Measurements from ENCODE around the gene DDX1. TPM values are rescaled to one million over a fixed set of nuclear protein-coding genes. Genes with fewer than 3 reads are reported as not detected.

The DDX1 gene
- total RNA-seq, 1 donor from 2014 or later: 68.6 TPM

DNA sequence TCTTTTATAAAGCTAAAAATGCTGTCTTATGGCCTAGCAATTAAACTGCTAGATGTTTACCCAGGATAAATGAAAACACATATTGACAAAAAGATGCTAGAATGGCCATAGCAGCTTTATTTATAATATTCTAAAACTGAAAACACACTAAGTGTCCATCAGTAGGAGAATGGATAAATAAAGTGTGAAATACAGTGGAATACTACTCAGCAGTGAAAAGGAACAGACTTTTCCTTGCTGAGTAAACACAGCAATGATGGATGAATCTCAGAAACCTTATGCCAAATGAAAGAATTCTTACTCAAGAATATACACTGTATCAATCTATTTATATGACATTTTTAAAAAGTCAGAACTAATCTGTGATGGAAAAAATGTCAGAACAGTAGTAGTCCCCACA, 33.2 kb downstream of the DDX1 start:
- no peaks in the 10 kb centered on the region for H3K4me1 ChIP-seq
- no peak for TF ChIP-seq CTCF (IDR thresholded peaks at IDR 0.05)
- no peak for DNase-seq
- H3K27me3 ChIP-seq: no peaks in the 10 kb centered on the region
- intact Hi-C loops (cut with DNase I): no loop called here
- H3K36me3 ChIP-seq: peaks cover 100% of the 10 kb centered on the region
- no peaks in the 10 kb centered on the region for H3K9me3 ChIP-seq
- no peak for ATAC-seq
- H3K4me3 ChIP-seq: no peak overlapping the region
- no peak overlapping the region for H3K27ac ChIP-seq

GRCh38 chr2:15625344-15626036, 33.8 kb downstream of the DDX1 start:
- intact Hi-C loops (cut with DNase I): no loop called here
- H3K36me3 ChIP-seq: peaks cover 100% of the 10 kb centered on the region
- DNase-seq: no peak

DNA sequence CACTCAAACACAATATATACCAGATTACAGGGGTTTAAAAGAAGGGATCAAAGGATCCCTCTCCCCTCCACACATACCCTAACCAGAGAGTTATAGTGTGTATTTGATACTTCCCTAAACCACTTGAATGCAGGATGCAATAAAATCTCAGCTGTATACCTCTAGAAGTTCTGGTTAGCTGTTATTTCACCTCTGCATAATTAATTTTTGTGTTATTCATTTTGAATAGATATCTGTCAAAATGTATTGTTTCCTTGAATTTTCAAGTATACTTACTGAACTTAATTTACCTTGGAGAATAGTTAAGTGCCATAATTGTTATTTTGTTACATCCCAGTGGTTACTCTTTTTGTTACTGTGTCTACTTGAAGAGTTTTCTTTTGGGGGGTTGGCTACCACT, 34.5 kb downstream of the DDX1 start:
- Histone ChIP-seq H3K36me3 (peaks cover 100% of the 10 kb centered on the region), H3K4me3 (no peak overlapping the region), H3K27ac (no peak overlapping the region), H3K4me1 (no peaks in the 10 kb centered on the region), H3K9me3 (no peaks in the 10 kb centered on the region), H3K27me3 (no peaks in the 10 kb centered on the region)
- TF ChIP-seq CTCF (IDR thresholded peaks at IDR 0.05): no peak
- intact Hi-C loops (cut with DNase I): no loop called here
- DNase-seq: no peak
- ATAC-seq: no peak

More at GRCh38 chr2:15625344-15626036, 33.8 kb downstream of the DDX1 start:
- H3K4me1 ChIP-seq: no peaks in the 10 kb centered on the region
- no peak overlapping the region for H3K27ac ChIP-seq
- no peak for ATAC-seq
- no peak overlapping the region for H3K4me3 ChIP-seq
- H3K9me3 ChIP-seq: no peaks in the 10 kb centered on the region
- no peaks in the 10 kb centered on the region for H3K27me3 ChIP-seq
- TF ChIP-seq CTCF (IDR thresholded peaks at IDR 0.05): no peak

- no peak overlapping the region for H3K27ac ChIP-seq
- H3K4me1 ChIP-seq: no peaks in the 10 kb centered on the region
- TF ChIP-seq CTCF (IDR thresholded peaks at IDR 0.05): no peak
- peaks cover 100% of the 10 kb centered on the region for H3K36me3 ChIP-seq
- no peaks in the 10 kb centered on the region for H3K9me3 ChIP-seq
- DNase-seq (no peak), ATAC-seq (no peak)
- intact Hi-C loops (cut with DNase I): no loop called here
- H3K4me3 ChIP-seq: no peak overlapping the region
- no peaks in the 10 kb centered on the region for H3K27me3 ChIP-seq
These were observed 35.3 kb downstream of the DDX1 start for GRCh38 chr2:15626967-15627366.

GRCh38 chr2:15627817-15628684, 36.4 kb downstream of the DDX1 start:
- H3K9me3 ChIP-seq: no peaks in the 10 kb centered on the region
- ATAC-seq: no peak
- no peak for TF ChIP-seq CTCF (IDR thresholded peaks at IDR 0.05)
- H3K4me1 ChIP-seq: no peaks in the 10 kb centered on the region
- no peak overlapping the region for H3K4me3 ChIP-seq
- no peak for DNase-seq
- peaks cover 100% of the 10 kb centered on the region for H3K36me3 ChIP-seq
- H3K27me3 ChIP-seq: no peaks in the 10 kb centered on the region
- H3K27ac ChIP-seq: no peak overlapping the region
- intact Hi-C loops (cut with DNase I): no loop called here
